HG02852 (cell line): ENCODE measurements around the gene ZNF396.

ENCODE experiments used
- ATAC-seq: cut with Tn5 transposase; IDR thresholded peaks from one replicate; pipeline ENCODE4 v1.9.1; 2021; ENCODE audit warnings: mild to moderate bottlenecking, moderate library complexity; ENCODE audit not compliant: unreplicated experiment

The ZNF396 gene

DNA sequence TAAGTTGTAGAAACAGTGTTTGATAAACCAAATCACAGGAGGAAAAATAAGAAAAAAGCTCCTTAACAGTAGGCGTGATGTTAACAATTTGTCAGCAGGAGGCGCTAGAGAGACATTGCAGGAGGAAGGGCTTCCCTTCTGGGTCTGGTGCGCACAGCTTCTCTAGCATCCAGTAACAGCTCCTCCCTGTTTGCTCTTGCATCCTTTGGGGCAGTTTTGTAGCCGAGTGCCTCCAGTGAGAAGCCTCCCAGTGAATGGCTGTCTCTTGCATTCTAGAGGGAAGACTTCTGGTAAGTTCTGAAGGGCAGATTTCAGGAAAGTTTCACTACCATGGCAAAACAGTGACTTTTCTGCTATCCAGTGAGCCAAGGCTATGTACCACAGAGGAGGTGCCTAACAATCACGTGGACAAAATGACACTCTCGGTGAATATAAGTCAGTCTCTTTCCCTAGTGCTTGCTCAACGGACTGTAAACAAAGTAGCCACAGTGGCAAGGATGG is 9.5 kb upstream of the ZNF396 start:
- ATAC-seq, result peak; percentile 88

GRCh38 chr18:35383136-35383535 is 6.0 kb upstream of the ZNF396 start:
- ATAC-seq, result no peak

GRCh38 chr18:35379421-35379820 is 2.3 kb upstream of the ZNF396 start:
- no peak for ATAC-seq

GRCh38 chr18:35378574-35378896 is 1.4 kb upstream of the ZNF396 start:
- ATAC-seq, result no peak

DNA sequence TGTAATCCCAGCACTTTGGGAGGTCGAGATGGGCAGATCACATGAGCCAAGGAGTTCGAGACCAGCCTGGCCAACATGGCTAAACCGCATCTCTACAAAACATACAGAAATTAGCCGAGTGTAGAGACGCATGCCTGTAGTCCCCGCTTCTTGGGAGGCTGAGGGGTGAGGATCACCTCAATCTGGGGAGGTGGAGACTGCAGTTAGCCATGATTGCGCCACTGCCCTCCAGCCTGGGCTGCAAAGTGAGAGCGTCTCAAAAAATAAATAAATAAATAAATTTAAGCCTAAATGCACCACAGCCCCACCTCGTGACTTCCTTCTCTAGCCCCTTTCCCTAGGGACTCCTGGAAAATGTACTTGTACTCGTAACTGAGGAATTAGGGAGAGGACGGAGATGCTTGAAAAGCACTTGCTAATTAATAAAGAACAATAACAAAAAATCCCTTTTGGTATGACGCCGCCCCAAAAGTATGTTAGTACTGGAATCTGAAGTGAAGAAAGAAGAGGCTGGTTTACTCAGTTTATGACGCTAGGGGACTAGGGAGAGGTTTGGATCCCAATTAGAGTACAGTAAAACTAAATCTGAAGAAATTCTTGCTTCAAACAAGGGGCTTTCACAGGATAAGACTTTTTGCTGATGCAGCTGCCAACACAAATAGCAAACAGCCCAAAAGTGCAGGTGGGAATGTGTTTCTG is 887 bp upstream of the ZNF396 start:
- ATAC-seq, result no peak

DNA sequence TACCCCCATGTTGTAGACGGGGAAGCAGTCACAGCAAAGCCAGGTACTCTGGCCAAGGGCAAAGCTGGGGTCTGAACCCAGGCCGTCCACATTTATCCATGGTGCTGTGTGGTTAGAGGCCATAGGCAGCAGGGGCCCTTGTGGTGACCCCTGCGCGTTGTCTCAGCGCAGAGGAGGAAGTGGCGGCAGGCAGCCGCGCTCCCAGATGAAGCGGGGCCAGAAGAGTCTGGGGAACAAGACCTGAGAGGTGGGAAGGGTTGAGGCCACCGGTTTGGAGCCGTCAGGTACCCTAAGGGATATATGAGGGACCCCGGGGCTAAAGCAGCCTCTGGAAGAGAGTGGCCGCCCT is 770 bp downstream of the ZNF396 start:
- ATAC-seq, result peak; percentile 46

GRCh38 chr18:35374708-35375107 is 2.4 kb downstream of the ZNF396 start:
- no peak for ATAC-seq

- no peak for ATAC-seq
Measured at GRCh38 chr18:35371412-35372195, 5.5 kb downstream of the ZNF396 start.

DNA sequence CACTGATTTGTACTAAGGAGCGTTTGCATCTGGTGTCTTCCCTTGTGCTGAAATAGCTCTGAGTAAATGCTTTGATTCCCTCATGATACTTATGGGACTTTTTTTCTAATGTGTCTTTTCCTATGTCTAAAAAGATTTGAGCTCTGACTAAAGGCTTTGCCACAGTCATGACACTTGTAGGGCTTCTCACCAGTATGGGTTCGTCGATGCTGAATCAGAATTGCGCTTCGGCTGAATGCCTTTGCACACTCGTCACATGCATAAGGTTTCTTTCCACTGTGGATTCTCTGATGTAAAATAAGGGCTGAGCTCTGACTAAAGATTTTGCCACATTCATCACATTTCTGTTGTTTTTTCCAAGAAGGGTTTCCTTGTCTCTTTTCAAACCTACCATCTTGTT is 8.0 kb downstream of the ZNF396 start:
- ATAC-seq, result no peak

- no peak for ATAC-seq
Measured at GRCh38 chr18:35368595-35368994, 8.5 kb downstream of the ZNF396 start.

DNA sequence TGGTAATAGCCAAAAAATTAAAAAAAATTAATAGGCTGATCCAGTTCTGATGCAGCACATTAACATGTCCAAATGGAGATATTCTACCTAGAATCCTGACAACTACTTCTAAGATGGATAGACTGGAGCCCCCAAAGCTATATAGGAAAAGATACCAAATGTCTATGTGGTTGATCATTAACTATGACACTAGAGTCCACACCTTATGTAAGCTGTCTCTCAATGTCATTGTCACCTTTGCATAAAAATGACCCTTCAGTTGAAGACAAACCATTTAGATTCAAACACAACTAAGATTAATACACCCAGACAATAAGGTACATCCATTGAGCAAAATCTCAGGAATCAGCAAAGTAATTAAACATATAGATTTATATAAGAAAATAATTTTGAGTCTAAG is 14.6 kb downstream of the ZNF396 start:
- ATAC-seq, result no peak

GRCh38 chr18:35361570-35362321 is 15.4 kb downstream of the ZNF396 start:
- ATAC-seq, result no peak

- ATAC-seq, result peak; percentile 85
Measured at GRCh38 chr18:35355140-35355618, 22.0 kb downstream of the ZNF396 start.

GRCh38 chr18:35352778-35353177 is 24.4 kb downstream of the ZNF396 start:
- ATAC-seq, result no peak

DNA sequence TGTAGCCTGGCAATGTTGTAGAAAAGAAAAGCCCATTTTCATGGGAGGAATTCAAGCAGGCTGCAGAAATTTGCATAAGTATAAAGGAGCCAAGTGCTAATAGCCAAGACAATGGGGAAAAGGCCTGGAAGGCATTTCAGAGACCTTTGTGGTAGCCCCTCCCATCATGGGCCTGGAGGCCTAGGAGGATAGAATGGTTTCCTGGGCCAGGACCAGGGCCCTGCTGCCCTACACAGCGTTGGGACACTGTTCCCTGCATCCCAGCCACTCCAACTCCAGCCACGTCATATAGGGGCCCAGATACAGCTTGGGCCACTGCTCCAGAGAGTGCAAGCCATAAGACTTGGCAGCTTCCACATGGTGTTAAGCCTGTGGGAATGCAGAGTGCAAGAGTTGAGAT is 24.9 kb downstream of the ZNF396 start:
- no peak for ATAC-seq

GRCh38 chr18:35348001-35348400 is 29.1 kb downstream of the ZNF396 start:
- no peak for ATAC-seq

DNA sequence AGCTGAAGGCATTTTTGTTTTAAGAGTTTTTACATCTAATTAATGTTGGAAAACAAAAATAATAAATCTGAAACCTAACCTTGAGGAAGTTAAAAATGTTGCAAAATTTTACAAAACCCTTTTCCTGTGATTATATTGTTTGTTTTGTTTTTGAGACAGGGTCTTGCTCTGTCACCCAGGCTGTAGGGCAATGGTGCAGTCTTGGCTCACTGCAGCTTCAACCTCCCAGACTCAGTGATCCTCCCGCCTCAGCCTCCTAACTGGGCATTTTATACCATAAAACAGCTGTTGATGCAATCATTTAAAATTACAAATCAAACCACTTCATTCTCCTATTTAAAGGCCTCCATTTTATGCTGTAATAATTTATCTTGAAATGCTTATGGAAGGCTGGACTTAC is 31.2 kb downstream of the ZNF396 start:
- ATAC-seq, result no peak

- peak; percentile 19 for ATAC-seq
Measured at GRCh38 chr18:35345460-35345921, 31.6 kb downstream of the ZNF396 start.

- ATAC-seq, result no peak
Measured at GRCh38 chr18:35344736-35345459, 32.2 kb downstream of the ZNF396 start.

GRCh38 chr18:35343936-35344735 is 33.0 kb downstream of the ZNF396 start, which contains the start of gene ZNF24:
ZNF24 (minus strand) TSS chr18:35344420; CDS start chr18:35340650, 3,770 bp downstream.
- ATAC-seq, result peak; percentile 90
